HepG2 (cell line): Measurements from ENCODE around the gene ADAMTS15. TPM values are rescaled to one million over a fixed set of nuclear protein-coding genes. Genes with fewer than 3 reads are reported as not detected.

Experiments
- ATAC-seq: fragments of 200-7000 bp; cut with Tn5 transposase; 3 replicates; pipeline ENCODE4 v1.9.1; 2020; ENCODE audit warnings: mild to moderate bottlenecking, moderate library complexity
- BruUV-seq: library from RNA; stranded (reverse); fragments of 400-500 nt; replicated peaks from 2 replicates; lab custom pipeline; 2021; lab: Mats Ljungman, UMichigan
- CTCF ChIA-PET: fragments of 300-600 bp; formaldehyde crosslinking; extraction: SDS; loops from one replicate; lab custom pipeline; 2021; ENCODE audit warnings: low total read pairs, inconsistent platforms, low intra/inter-chr PET ratio; lab: Yijun Ruan, JAX
- POLR2A ChIA-PET: fragments of 350-600 bp; sonication (Branson Sonifier 250); formaldehyde crosslinking; loops from one replicate; lab custom pipeline; 2020; ENCODE audit warnings: antibody characterized with exemption, inconsistent platforms; lab: Yijun Ruan, JAX
- DNase-seq: peaks from one replicate; pipeline ENCODE4 v3.0.0-alpha.2; 2015; ENCODE audit warnings: low spot score
- FAIRE-seq: peaks from 3 replicates; lab custom pipeline; 2011; peaks lifted over from hg19 to GRCh38; lab: Jason Lieb, UNC
- H2AFZ ChIP-seq: one replicate; pipeline ENCODE4 v1.6.1; 2011; ENCODE audit warnings: low read length, inconsistent platforms
- H3K27ac ChIP-seq: fragments of 300-600 bp; 3 replicates; pipeline ENCODE4 v1.8.0; 2011; ENCODE audit warnings: mixed run types, mild to moderate bottlenecking, mixed read lengths, low read length, inconsistent platforms; ENCODE audit not compliant: insufficient read depth; ENCODE audit errors: extremely low read length
- H3K27me3 ChIP-seq, 2 experiments: fragments of 200-600 bp in 1 of 2; 2 replicates in 1 of 2; 3 replicates in 1 of 2; pipeline versions ENCODE4 v1.6.0 to v1.8.0; 2011; ENCODE audit warnings: low read length in 2 of 2, mild to moderate bottlenecking in 2 of 2, moderate library complexity in 2 of 2, inconsistent platforms in 1 of 2; ENCODE audit not compliant: insufficient read depth in 2 of 2, control insufficient read depth in 1 of 2
- H3K36me3 ChIP-seq, 2 experiments: fragments of 200-600 bp in 1 of 2; replicated peaks in 1 of 2; 2 replicates in 1 of 2; 3 replicates in 1 of 2; pipeline versions ENCODE4 v1.5.1 to v1.8.0; 2011; ENCODE audit warnings: low read length in 2 of 2, inconsistent platforms in 1 of 2; ENCODE audit not compliant: insufficient read depth in 2 of 2, control insufficient read depth in 1 of 2
- H3K4me1 ChIP-seq: 2 replicates; pipeline ENCODE4 v1.5.1; 2012; ENCODE audit warnings: low read length, inconsistent platforms; ENCODE audit not compliant: insufficient read depth
- H3K4me2 ChIP-seq: 2 replicates; pipeline ENCODE4 v1.6.0; 2011; ENCODE audit warnings: low read depth, low read length, inconsistent platforms
- H3K4me3 ChIP-seq, 3 experiments: fragments of 200-600 bp in 1 of 3; sonication (generic), shearing (Covaris generic) in 1 of 3; replicated peaks in 1 of 3; 2 replicates each; pipeline ENCODE4 v1.5.1; 2011 to 2016; ENCODE audit warnings: low read length in 3 of 3, inconsistent platforms in 2 of 3, low read depth in 2 of 3, mild to moderate bottlenecking in 2 of 3, control low read depth in 1 of 3, mixed read lengths in 1 of 3; ENCODE audit not compliant: insufficient read depth in 1 of 3
- H3K79me2 ChIP-seq: one replicate; pipeline ENCODE4 v1.6.1; 2011; ENCODE audit warnings: low read length, inconsistent platforms; ENCODE audit not compliant: insufficient read depth
- H3K9ac ChIP-seq: 2 replicates; pipeline ENCODE4 v1.6.0; 2011; ENCODE audit warnings: mild to moderate bottlenecking, low read depth, low read length, inconsistent platforms; ENCODE audit not compliant: insufficient read depth
- H3K9me3 ChIP-seq: 2 replicates; pipeline ENCODE4 v1.5.1; 2012; ENCODE audit warnings: mild to moderate bottlenecking, low read length
- H4K20me1 ChIP-seq: 2 replicates; pipeline ENCODE4 v1.6.0; 2011; ENCODE audit warnings: inconsistent platforms, mild to moderate bottlenecking, low read length, moderate library complexity; ENCODE audit not compliant: insufficient read depth
- ADNP ChIP-seq: sonication (generic); formaldehyde crosslinking; IDR thresholded peaks from 2 replicates; pipeline ENCODE4 v1.4.0; 2020; ENCODE audit warnings: missing genetic modification reagents
- CHD2 ChIP-seq: IDR thresholded peaks from 2 replicates; pipeline ENCODE4 v1.6.1; 2011; ENCODE audit warnings: low read depth, low read length, improper control_type of control experiment
- E2F5 ChIP-seq: sonication (generic); formaldehyde crosslinking; conservative IDR thresholded peaks from 2 replicates; pipeline ENCODE4 v1.4.0; 2020; ENCODE audit warnings: missing genetic modification reagents
- GZF1 ChIP-seq: sonication (generic); formaldehyde crosslinking; IDR thresholded peaks from 2 replicates; pipeline ENCODE4 v1.5.1; 2020; ENCODE audit warnings: mild to moderate bottlenecking, missing genetic modification reagents
- HNF4G ChIP-seq, 2 experiments: sonication (generic) in 1 of 2; formaldehyde crosslinking in 1 of 2; IDR thresholded peaks; 2 replicates each; pipeline versions ENCODE4 v1.4.0 to v1.6.1; 2011 to 2020; ENCODE audit warnings: borderline replicate concordance in 2 of 2, low read depth in 2 of 2, mild to moderate bottlenecking in 2 of 2, low read length in 1 of 2, missing genetic modification reagents in 1 of 2, moderate library complexity in 1 of 2
- HOMEZ ChIP-seq: IDR thresholded peaks from 2 replicates; pipeline ENCODE4 v1.6.1; 2016; ENCODE audit warnings: low read depth
- MTA3 ChIP-seq: sonication (generic); formaldehyde crosslinking; IDR thresholded peaks from 2 replicates; pipeline ENCODE4 v1.4.0; 2020; ENCODE audit warnings: missing genetic modification reagents
- MXD4 ChIP-seq: IDR thresholded peaks from 2 replicates; pipeline ENCODE4 v1.6.1; 2016; ENCODE audit warnings: mild to moderate bottlenecking, missing biosample characterization, missing genetic modification reagents
- RNF2 ChIP-seq: fragments of 450-650 bp; conservative IDR thresholded peaks from 2 replicates; pipeline ENCODE4 v1.6.1; 2016; ENCODE audit warnings: low read depth
- ZC3H13 ChIP-seq: sonication (generic); formaldehyde crosslinking; IDR thresholded peaks from 2 replicates; pipeline ENCODE4 v1.8.1; 2023; ENCODE audit warnings: mild to moderate bottlenecking, missing genetic modification reagents, moderate library complexity
- ZNF274 ChIP-seq: sonication (generic); formaldehyde crosslinking; IDR thresholded peaks from 2 replicates; pipeline ENCODE4 v1.5.1; 2020; ENCODE audit warnings: mild to moderate bottlenecking, missing genetic modification reagents
- ZNF441 ChIP-seq: sonication (generic); formaldehyde crosslinking; IDR thresholded peaks from 2 replicates; pipeline ENCODE4 v1.7.0; 2021; ENCODE audit warnings: missing genetic modification reagents, borderline replicate concordance
- ZNF569 ChIP-seq: sonication (generic); formaldehyde crosslinking; IDR thresholded peaks from 2 replicates; pipeline ENCODE4 v1.5.0; 2020; ENCODE audit warnings: mild to moderate bottlenecking, missing genetic modification reagents, moderate library complexity, borderline replicate concordance
- ZNF724P ChIP-seq: sonication (generic); formaldehyde crosslinking; IDR thresholded peaks from 2 replicates; pipeline ENCODE4 v1.8.0; 2022; ENCODE audit warnings: missing genetic modification reagents, borderline replicate concordance
- WGBS: methylation state at CpG from one replicate; pipeline ENCODE4 v1.1.6; 2017; ENCODE audit warnings: low lambda C conversion rate; 5-methylcytosine and 5-hydroxymethylcytosine counted together
- in situ Hi-C: cut with HindIII; loops from 2 replicates; pipeline ENCODE4 v1.10.0; 2017; ENCODE audit warnings: low pct_unique_long_range_greater_than_20kb; ENCODE audit not compliant: extremely low pct_ligation_motif_present
- intact Hi-C: fragments of 100-400 bp; cut with micrococcal nuclease; formaldehyde crosslinking; loops from one replicate; pipeline ENCODE4 v1.10.0; 2022; ENCODE audit not compliant: unreplicated experiment
- polyA plus RNA-seq, 8 experiments: library from polyadenylated mRNA; depleted of rRNA in 3 of 8; stranded (reverse) in 7 of 8; unstranded in 1 of 8; fragments of >200 nt; fragmentation: Illumina TruSeq in 4 of 8; extraction: Trizol in 4 of 8; gene quantifications; 2 replicates each; pipeline versions ENCODE4 v1.2.1 to v1.2.3, GENCODE V29; 2011 to 2016; ENCODE audit warnings: low read depth in 4 of 8, missing spikeins in 1 of 8, mixed read lengths in 1 of 8; ENCODE audit not compliant: insufficient read depth in 1 of 8
- total RNA-seq, 5 experiments: library from RNA; depleted of rRNA; stranded (reverse); fragments of >200 nt; fragmentation: Illumina TruSeq; extraction: Trizol; gene quantifications; 2 replicates each; pipeline ENCODE4 v1.2.3, GENCODE V29; 2016; ENCODE audit warnings: low read depth in 1 of 5

Gene ADAMTS15
- total and polyA plus RNA-seq, 2 of the 13 experiments (the other 11 are each of a cell fraction or from before 2014, with no cell fraction given), result 0.01 to 0.02 TPM

- TF ChIP-seq ZNF569 (CRISPR knock-in tag) (no peak), MTA3 (CRISPR knock-in tag) (no peak), MXD4 (CRISPR knock-in tag) (no peak)
Observed at GRCh38 chr11:130409594-130410388, 38.7 kb upstream of the ADAMTS15 start (continued).

GRCh38 chr11:130411223-130411622 is 37.2 kb upstream of the ADAMTS15 start:
- intact Hi-C loops, result no loop called here
- no peaks in the 10 kb centered on the region for H3K36me3 ChIP-seq
- CTCF ChIA-PET, result no interaction called here
- no peak for DNase-seq
- 16% methylated on average over 11 of the region's 11 CpGs for WGBS
- no peak for TF ChIP-seq ADNP (CRISPR knock-in tag)
- TF ChIP-seq GZF1 (CRISPR knock-in tag), result no peak
- no peak for TF ChIP-seq HOMEZ (CRISPR knock-in tag)
- no peak for TF ChIP-seq ZC3H13 (CRISPR knock-in tag)
- TF ChIP-seq HNF4G (IDR thresholded peaks at IDR 0.05; ENCODE audit: borderline replicate concordance, low read depth, low read length), result no peak
- no peak for TF ChIP-seq HNF4G (CRISPR knock-in tag; IDR thresholded peaks at IDR 0.05; ENCODE audit: borderline replicate concordance, low read depth)
- TF ChIP-seq RNF2, result no peak
- TF ChIP-seq ZNF724P, result no peak
- TF ChIP-seq ZNF441 (CRISPR knock-in tag), result no peak
- TF ChIP-seq ZNF274 (CRISPR knock-in tag), result no peak
- no peak for TF ChIP-seq CHD2
- TF ChIP-seq E2F5 (CRISPR knock-in tag), result no peak
- no peaks in the 10 kb centered on the region for H3K9me3 ChIP-seq
- no peaks in the 10 kb centered on the region for H3K79me2 ChIP-seq
- BruUV-seq, result no TSS peak
- H4K20me1 ChIP-seq, result no peaks in the 10 kb centered on the region
- no peak overlapping the region for H3K4me2 ChIP-seq
- POLR2A ChIA-PET, result no interaction called here
- H3K4me3 ChIP-seq, result no peak overlapping the region
- no peak for FAIRE-seq
- H3K9ac ChIP-seq, result no peak overlapping the region
- H2AFZ ChIP-seq, result no peak overlapping the region
- no peak for ATAC-seq
- H3K4me1 ChIP-seq, result no peaks in the 10 kb centered on the region
- H3K27me3 ChIP-seq, result peaks cover 12 to 77% of the 10 kb centered on the region in 2 experiments; a peak in 3 of 5 replicates
- in situ Hi-C loops, result no loop called here
- H3K27ac ChIP-seq, result no peak overlapping the region
